ENCODE data around the gene SIT1.
A peak's percentile ranks its signal among the peaks of the same experiment; 100 is the strongest.

The SIT1 gene

GRCh38 chr9:35656348-35656747 lies 5.6 kb upstream of the SIT1 start:
- TF ChIP-seq CTCF (IDR thresholded peaks at IDR 0.05; ENCODE audit: low read depth, low read length) = no peak
- no peak overlapping the region for H3K4me3 ChIP-seq (replicated peaks in 1 of 2; ENCODE audit: low read depth in 2 of 2, low read length in 2 of 2)
- no peak for DNase-seq (ENCODE audit: low read depth in 2 of 2)

GRCh38 chr9:35653611-35654010 lies 2.9 kb upstream of the SIT1 start:
- no peak overlapping the region for H3K4me3 ChIP-seq (replicated peaks in 1 of 2; ENCODE audit: low read depth in 2 of 2, low read length in 2 of 2)
- DNase-seq (ENCODE audit: low read depth in 2 of 2) = no peak
- TF ChIP-seq CTCF (IDR thresholded peaks at IDR 0.05; ENCODE audit: low read depth, low read length) = no peak

- TF ChIP-seq CTCF (IDR thresholded peaks at IDR 0.05; ENCODE audit: low read depth, low read length) = no peak
- DNase-seq (ENCODE audit: low read depth in 2 of 2) = no peak
- no peak overlapping the region for H3K4me3 ChIP-seq (replicated peaks in 1 of 2; ENCODE audit: low read depth in 2 of 2, low read length in 2 of 2)
These were observed 2.1 kb upstream of the SIT1 start for GRCh38 chr9:35652829-35653209.

GRCh38 chr9:35651956-35652828 lies 1.5 kb upstream of the SIT1 start:
- no peak for TF ChIP-seq CTCF (IDR thresholded peaks at IDR 0.05; ENCODE audit: low read depth, low read length)
- peak; percentile 67 to 87 for DNase-seq (ENCODE audit: low read depth in 2 of 2)
- no peak overlapping the region for H3K4me3 ChIP-seq (replicated peaks in 1 of 2; ENCODE audit: low read depth in 2 of 2, low read length in 2 of 2)

- no peak for TF ChIP-seq CTCF (IDR thresholded peaks at IDR 0.05; ENCODE audit: low read depth, low read length)
- DNase-seq (ENCODE audit: low read depth in 2 of 2) = peak in 1 of 2 donors; percentile 50
- H3K4me3 ChIP-seq (replicated peaks in 1 of 2; ENCODE audit: low read depth in 2 of 2, low read length in 2 of 2) = no peak overlapping the region
These were observed 1.0 kb downstream of the SIT1 start for GRCh38 chr9:35649431-35650340.

- peak; percentile 80 for TF ChIP-seq CTCF (IDR thresholded peaks at IDR 0.05; ENCODE audit: low read depth, low read length)
- peak; percentile 88 to 92 for DNase-seq (ENCODE audit: low read depth in 2 of 2)
- H3K4me3 ChIP-seq (replicated peaks in 1 of 2; ENCODE audit: low read depth in 2 of 2, low read length in 2 of 2) = peak overlapping the region; percentile 50 to 61
These were observed 4.0 kb downstream of the SIT1 start for GRCh38 chr9:35646533-35647265.

All from cardiac fibroblast (primary cell).